IPS DF 4.7 (cell line): ENCODE measurements around the gene DYSF.

ENCODE experiments used
- DNase-seq: peaks from one replicate; pipeline ENCODE4 v3.0.0-alpha.2; 2013; ENCODE audit warnings: low spot score; ENCODE audit errors: extremely low read depth

The DYSF gene

GRCh38 chr2:71552861-71553301 lies 99.5 kb downstream of the DYSF start:
- no peak for DNase-seq

- no peak for DNase-seq
Observed at GRCh38 chr2:71554028-71554705, 100.8 kb downstream of the DYSF start.

GRCh38 chr2:71554706-71555056 lies 101.3 kb downstream of the DYSF start:
- DNase-seq: no peak

- no peak for DNase-seq
Observed at GRCh38 chr2:71555798-71556454, 102.6 kb downstream of the DYSF start.

- DNase-seq: no peak
Observed at GRCh38 chr2:71556692-71557250, 103.4 kb downstream of the DYSF start.

- no peak for DNase-seq
Observed at GRCh38 chr2:71557321-71557720, 104.0 kb downstream of the DYSF start.

GRCh38 chr2:71558300-71559051 lies 105.1 kb downstream of the DYSF start:
- no peak for DNase-seq

- no peak for DNase-seq
Observed at GRCh38 chr2:71559080-71559827, 105.9 kb downstream of the DYSF start.

- DNase-seq: no peak
Observed at GRCh38 chr2:71559828-71560637, 106.7 kb downstream of the DYSF start.

GRCh38 chr2:71560638-71561011 lies 107.3 kb downstream of the DYSF start:
- no peak for DNase-seq

GRCh38 chr2:71561441-71562267 lies 108.3 kb downstream of the DYSF start:
- no peak for DNase-seq

- no peak for DNase-seq
Observed at GRCh38 chr2:71562518-71562917, 109.2 kb downstream of the DYSF start.

GRCh38 chr2:71563872-71564271 lies 110.5 kb downstream of the DYSF start:
- DNase-seq: no peak

- DNase-seq: no peak
Observed at GRCh38 chr2:71564361-71564760, 111.0 kb downstream of the DYSF start.

- DNase-seq: no peak
Observed at GRCh38 chr2:71564790-71565189, 111.4 kb downstream of the DYSF start.

GRCh38 chr2:71566372-71566771 lies 113.0 kb downstream of the DYSF start:
- DNase-seq: no peak

GRCh38 chr2:71567625-71568024 lies 114.3 kb downstream of the DYSF start:
- DNase-seq: no peak

- no peak for DNase-seq
Observed at GRCh38 chr2:71568103-71568502, 114.7 kb downstream of the DYSF start.

GRCh38 chr2:71570511-71570910 lies 117.2 kb downstream of the DYSF start:
- DNase-seq: no peak

- DNase-seq: no peak
Observed at GRCh38 chr2:71570951-71571460, 117.6 kb downstream of the DYSF start.
